HepG2 (cell line): ENCODE results near the gene RPP25L. TPM values are rescaled to one million over a fixed set of nuclear protein-coding genes. Genes with fewer than 3 reads are reported as not detected.
A peak's percentile ranks its signal among the peaks of the same experiment; 100 is the strongest.

Source experiments
- ATF7-NPFF ChIP-seq: sonication (generic); formaldehyde crosslinking; IDR thresholded peaks from 2 replicates; pipeline ENCODE4 v1.8.1; 2023; ENCODE audit warnings: mild to moderate bottlenecking, low read depth, missing genetic modification reagents, moderate library complexity
- BCL6 ChIP-seq: IDR thresholded peaks from 2 replicates; pipeline ENCODE4 v1.6.1; 2016; ENCODE audit warnings: missing genetic modification reagents, missing compliant biosample characterization
- CBFB ChIP-seq: sonication (generic); formaldehyde crosslinking; IDR thresholded peaks from 2 replicates; pipeline ENCODE4 v1.4.0; 2020; ENCODE audit warnings: missing genetic modification reagents
- DR1 ChIP-seq: sonication (generic); formaldehyde crosslinking; IDR thresholded peaks from 2 replicates; pipeline ENCODE4 v1.8.0; 2021; ENCODE audit warnings: mild to moderate bottlenecking, missing genetic modification reagents, inconsistent platforms
- ELK4 ChIP-seq: sonication (generic); formaldehyde crosslinking; IDR thresholded peaks from 2 replicates; pipeline ENCODE4 v1.9.0; 2021; ENCODE audit warnings: missing genetic modification reagents, borderline replicate concordance
- KDM5B ChIP-seq: sonication (generic); formaldehyde crosslinking; IDR thresholded peaks from 2 replicates; pipeline ENCODE4 v1.4.0; 2020; ENCODE audit warnings: missing genetic modification reagents, mild to moderate bottlenecking, borderline replicate concordance
- MED1 ChIP-seq: sonication (generic); formaldehyde crosslinking; IDR thresholded peaks from 2 replicates; pipeline ENCODE4 v1.4.0; 2020; ENCODE audit warnings: missing genetic modification reagents
- MTA3 ChIP-seq: sonication (generic); formaldehyde crosslinking; IDR thresholded peaks from 2 replicates; pipeline ENCODE4 v1.4.0; 2020; ENCODE audit warnings: missing genetic modification reagents
- PRMT3 ChIP-seq: sonication (generic); formaldehyde crosslinking; IDR thresholded peaks from 2 replicates; pipeline ENCODE4 v1.8.1; 2022; ENCODE audit warnings: low read depth, mild to moderate bottlenecking, moderate library complexity, missing genetic modification reagents, borderline replicate concordance
- RBM39 ChIP-seq: fragments of 200-400 bp; formaldehyde crosslinking; IDR thresholded peaks from one replicate; pipeline ENCODE4 v1.6.1; 2018; ENCODE audit warnings: antibody characterized with exemption, mild to moderate bottlenecking, low read depth, low read length; ENCODE audit not compliant: poor library complexity, severe bottlenecking
- SAP130 ChIP-seq: IDR thresholded peaks from 2 replicates; pipeline ENCODE4 v1.6.1; 2016; ENCODE audit warnings: low read depth
- SP4 ChIP-seq: sonication (generic); formaldehyde crosslinking; IDR thresholded peaks from 2 replicates; pipeline ENCODE4 v1.8.1; 2023; ENCODE audit warnings: mild to moderate bottlenecking, missing genetic modification reagents
- TEAD3 ChIP-seq: optimal IDR thresholded peaks from 2 replicates; pipeline ENCODE3; 2016; ENCODE audit warnings: borderline replicate concordance
- THAP7 ChIP-seq: sonication (generic); formaldehyde crosslinking; IDR thresholded peaks from 2 replicates; pipeline ENCODE4 v1.8.1; 2023; ENCODE audit warnings: mild to moderate bottlenecking, missing genetic modification reagents
- TMF1 ChIP-seq: sonication (generic); formaldehyde crosslinking; IDR thresholded peaks from 2 replicates; pipeline ENCODE4 v1.8.1; 2022; ENCODE audit warnings: low read depth, missing genetic modification reagents
- ZFP82 ChIP-seq: sonication (generic); formaldehyde crosslinking; IDR thresholded peaks from 2 replicates; pipeline ENCODE4 v1.5.1; 2020; ENCODE audit warnings: mild to moderate bottlenecking, missing genetic modification reagents, borderline replicate concordance
- ZNF446 ChIP-seq: sonication (generic); formaldehyde crosslinking; IDR thresholded peaks from 2 replicates; pipeline ENCODE4 v1.5.0; 2020; ENCODE audit warnings: mild to moderate bottlenecking, missing genetic modification reagents
- ZNF784 ChIP-seq: sonication (generic); formaldehyde crosslinking; IDR thresholded peaks from 2 replicates; pipeline ENCODE4 v1.5.1; 2020; ENCODE audit warnings: missing genetic modification reagents, mild to moderate bottlenecking, borderline replicate concordance
- polyA plus RNA-seq, 8 experiments: library from polyadenylated mRNA; depleted of rRNA in 3 of 8; stranded (reverse) in 7 of 8; unstranded in 1 of 8; fragments of >200 nt; fragmentation: Illumina TruSeq in 4 of 8; extraction: Trizol in 4 of 8; gene quantifications; 2 replicates each; pipeline versions ENCODE4 v1.2.1 to v1.2.3, GENCODE V29; 2011 to 2016; ENCODE audit warnings: low read depth in 4 of 8, missing spikeins in 1 of 8, mixed read lengths in 1 of 8; ENCODE audit not compliant: insufficient read depth in 1 of 8
- total RNA-seq, 5 experiments: library from RNA; depleted of rRNA; stranded (reverse); fragments of >200 nt; fragmentation: Illumina TruSeq; extraction: Trizol; gene quantifications; 2 replicates each; pipeline ENCODE4 v1.2.3, GENCODE V29; 2016; ENCODE audit warnings: low read depth in 1 of 5
- TF ChIP-seq, protein P1 (sequence below): sonication (generic); formaldehyde crosslinking; IDR thresholded peaks from 2 replicates; pipeline ENCODE4 v1.5.1; 2020; ENCODE audit warnings: mild to moderate bottlenecking, moderate library complexity, missing genetic modification reagents
- TF ChIP-seq, protein P2 (sequence below): sonication (generic); formaldehyde crosslinking; IDR thresholded peaks from 2 replicates; pipeline ENCODE4 v1.5.0; 2020; ENCODE audit warnings: missing genetic modification reagents
- TF ChIP-seq, protein P3 (sequence below): sonication (generic); formaldehyde crosslinking; IDR thresholded peaks from 2 replicates; pipeline ENCODE4 v1.8.1; 2023; ENCODE audit warnings: mild to moderate bottlenecking, missing genetic modification reagents, borderline replicate concordance
- TF ChIP-seq, protein P4 (sequence below): IDR thresholded peaks from 2 replicates; pipeline ENCODE4 v1.6.1; 2016; ENCODE audit warnings: missing genetic modification reagents, missing compliant biosample characterization

The RPP25L gene
- total and polyA plus RNA-seq, 2 of the 13 experiments (the other 11 are each of a cell fraction or from before 2014, with no cell fraction given) = 24.5 to 27.3 TPM

- TF ChIP-seq, protein P1, sequence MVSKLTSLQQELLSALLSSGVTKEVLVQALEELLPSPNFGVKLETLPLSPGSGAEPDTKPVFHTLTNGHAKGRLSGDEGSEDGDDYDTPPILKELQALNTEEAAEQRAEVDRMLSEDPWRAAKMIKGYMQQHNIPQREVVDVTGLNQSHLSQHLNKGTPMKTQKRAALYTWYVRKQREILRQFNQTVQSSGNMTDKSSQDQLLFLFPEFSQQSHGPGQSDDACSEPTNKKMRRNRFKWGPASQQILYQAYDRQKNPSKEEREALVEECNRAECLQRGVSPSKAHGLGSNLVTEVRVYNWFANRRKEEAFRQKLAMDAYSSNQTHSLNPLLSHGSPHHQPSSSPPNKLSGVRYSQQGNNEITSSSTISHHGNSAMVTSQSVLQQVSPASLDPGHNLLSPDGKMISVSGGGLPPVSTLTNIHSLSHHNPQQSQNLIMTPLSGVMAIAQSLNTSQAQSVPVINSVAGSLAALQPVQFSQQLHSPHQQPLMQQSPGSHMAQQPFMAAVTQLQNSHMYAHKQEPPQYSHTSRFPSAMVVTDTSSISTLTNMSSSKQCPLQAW (CRISPR knock-in tag) = peak; percentile 54; the same call in 1 of the 2 replicates
- TF ChIP-seq DR1 (CRISPR knock-in tag) (peak; percentile 23; the same call in 1 of the 2 replicates), ELK4 (no peak), SAP130 (peak; percentile 84), ZFP82 (CRISPR knock-in tag) (peak; percentile 81; the same call in 1 of the 2 replicates), PRMT3 (CRISPR knock-in tag) (peak; percentile 56; the same call in 1 of the 2 replicates), BCL6 (CRISPR knock-in tag) (peak; percentile 87), ZNF446 (CRISPR knock-in tag) (peak; percentile 95; the same call in 1 of the 2 replicates), RBM39 (no peak), MED1 (CRISPR knock-in tag) (peak; percentile 45; the same call in 1 of the 2 replicates), TEAD3 (CRISPR knock-in tag) (peak; percentile 23), SP4 (CRISPR knock-in tag) (peak; percentile 94), ZNF784 (peak; percentile 92), ATF7-NPFF (CRISPR knock-in tag) (peak; percentile 94), TMF1 (peak; percentile 98), MTA3 (no peak), KDM5B (peak; percentile 97), CBFB (CRISPR knock-in tag) (0 out of 2 replicates have a peak, but pooled peaks have one; percentile 36), THAP7 (CRISPR knock-in tag) (peak; percentile 37; the same call in 1 of the 2 replicates)
- TF ChIP-seq, protein P2, sequence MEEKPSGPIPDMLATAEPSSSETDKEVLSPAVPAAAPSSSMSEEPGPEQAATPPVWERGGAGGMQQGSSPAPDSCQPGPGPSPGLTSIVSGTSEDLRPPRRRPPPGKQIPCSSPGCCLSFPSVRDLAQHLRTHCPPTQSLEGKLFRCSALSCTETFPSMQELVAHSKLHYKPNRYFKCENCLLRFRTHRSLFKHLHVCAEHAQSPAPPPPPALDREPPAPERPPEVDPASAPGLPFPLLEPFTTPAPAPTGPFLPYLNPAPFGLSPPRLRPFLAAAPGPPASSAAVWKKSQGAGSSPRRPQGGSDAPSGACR (CRISPR knock-in tag) = peak; percentile 72; the same call in 1 of the 2 replicates
- TF ChIP-seq, protein P3, sequence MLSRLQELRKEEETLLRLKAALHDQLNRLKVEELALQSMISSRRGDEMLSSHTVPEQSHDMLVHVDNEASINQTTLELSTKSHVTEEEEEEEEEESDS (CRISPR knock-in tag) = peak; percentile 85; the same call in 1 of the 2 replicates
- TF ChIP-seq, protein P4, sequence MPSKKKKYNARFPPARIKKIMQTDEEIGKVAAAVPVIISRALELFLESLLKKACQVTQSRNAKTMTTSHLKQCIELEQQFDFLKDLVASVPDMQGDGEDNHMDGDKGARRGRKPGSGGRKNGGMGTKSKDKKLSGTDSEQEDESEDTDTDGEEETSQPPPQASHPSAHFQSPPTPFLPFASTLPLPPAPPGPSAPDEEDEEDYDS (CRISPR knock-in tag) = peak; percentile 77
Measured at GRCh38 chr9:34637356-34638137, 25.6 kb upstream of the RPP25L start, which contains the start of gene SIGMAR1 (continued).
